HT-29 (cell line): ENCODE data around the gene LIPK. TPM values are rescaled to one million over a fixed set of nuclear protein-coding genes. Genes with fewer than 3 reads are reported as not detected.

Experiments
- DNase-seq: peaks from one replicate; pipeline ENCODE4 v3.0.0-alpha.2; 2015; ENCODE audit warnings: low spot score
- total RNA-seq: library from RNA; depleted of rRNA; stranded (reverse); fragments of >200 nt; shearing (Covaris generic); gene quantifications from 2 replicates; pipeline ENCODE4 v1.2.3, GENCODE V29; 2014; rRNA removed

Gene LIPK
- total RNA-seq, 1 experiment from 2014 or later, result not detected

GRCh38 chr10:88783724-88784123 is 77.7 kb downstream of the LIPK start:
- DNase-seq, result no peak

- no peak for DNase-seq
These were observed 80.2 kb downstream of the LIPK start for GRCh38 chr10:88786032-88786770.

GRCh38 chr10:88787463-88787862 is 81.4 kb downstream of the LIPK start:
- no peak for DNase-seq

- no peak for DNase-seq
These were observed 82.9 kb downstream of the LIPK start for GRCh38 chr10:88788924-88789323.

- peak; percentile 67 for DNase-seq
These were observed 85.9 kb downstream of the LIPK start for GRCh38 chr10:88791924-88792323.

- peak; percentile 43 for DNase-seq
These were observed 86.6 kb downstream of the LIPK start for GRCh38 chr10:88792661-88793060.

GRCh38 chr10:88793712-88794299 is 87.8 kb downstream of the LIPK start:
- peak; percentile 19 for DNase-seq

GRCh38 chr10:88794731-88795130 is 88.7 kb downstream of the LIPK start:
- DNase-seq, result no peak

GRCh38 chr10:88800152-88801125 is 94.4 kb downstream of the LIPK start:
- no peak for DNase-seq

Other genes starting within 250 kb of the LIPK start
- gene RNLS, start 122.9 kb upstream of the LIPK start, total RNA-seq, result 20.8 and 25.1 TPM in 2 replicates
- gene LIPJ, start 119.5 kb upstream of the LIPK start, total RNA-seq, result not detected in 2 replicates
- gene LIPF, start 41.8 kb upstream of the LIPK start, total RNA-seq, result not detected in 2 replicates
- gene LIPN, start 53.8 kb downstream of the LIPK start, total RNA-seq, result not detected in 2 replicates
- gene LIPM, start 96.5 kb downstream of the LIPK start, total RNA-seq, result not detected in 2 replicates
- gene ANKRD22, start 145.6 kb downstream of the LIPK start, total RNA-seq, result 6.2 and 7.2 TPM in 2 replicates
- gene STAMBPL1, start 174.0 kb downstream of the LIPK start, total RNA-seq, result 61.2 and 79.2 TPM in 2 replicates
- gene ACTA2, start 246.5 kb downstream of the LIPK start, total RNA-seq, result 0.31 and 1.4 TPM in 2 replicates